Osteoblast (primary cell): ENCODE data around the gene PLEKHA7. TPM values are rescaled to one million over a fixed set of nuclear protein-coding genes. Genes with fewer than 3 reads are reported as not detected.

Experiments
- DNase-seq: peaks from one replicate; pipeline ENCODE4 v3.0.0; 2011; ENCODE audit warnings: low spot score, mixed read lengths; ENCODE audit not compliant: insufficient read length; ENCODE audit errors: missing footprints
- H2AFZ ChIP-seq: 2 replicates; pipeline ENCODE4 v1.6.0; 2011; ENCODE audit warnings: mild to moderate bottlenecking, low read length
- H3K27ac ChIP-seq: 2 replicates; pipeline ENCODE4 v1.5.1; 2011; ENCODE audit warnings: mild to moderate bottlenecking, low read depth, low read length, moderate library complexity
- H3K27me3 ChIP-seq: 2 replicates; pipeline ENCODE4 v1.6.0; 2012; ENCODE audit warnings: mild to moderate bottlenecking, control low read depth, inconsistent platforms, low read length, moderate library complexity; ENCODE audit not compliant: insufficient read depth
- H3K36me3 ChIP-seq: 2 replicates; pipeline ENCODE4 v1.5.1; 2011; ENCODE audit warnings: mild to moderate bottlenecking, low read length, control low read depth, moderate library complexity; ENCODE audit not compliant: insufficient read depth
- H3K4me1 ChIP-seq: 2 replicates; pipeline ENCODE4 v1.5.1; 2011; ENCODE audit warnings: mild to moderate bottlenecking, low read length, control low read depth, moderate library complexity; ENCODE audit not compliant: insufficient read depth
- H3K4me2 ChIP-seq: 2 replicates; pipeline ENCODE4 v1.6.0; 2011; ENCODE audit warnings: mild to moderate bottlenecking, low read length; ENCODE audit not compliant: insufficient read depth
- H3K4me3 ChIP-seq: fragments of 200-600 bp; sonication (generic); 3 replicates; pipeline ENCODE4 v1.5.1; 2012; ENCODE audit warnings: mild to moderate bottlenecking, low read length, inconsistent platforms; ENCODE audit not compliant: insufficient read depth
- H3K79me2 ChIP-seq: 2 replicates; pipeline ENCODE4 v1.6.0; 2012; ENCODE audit warnings: mild to moderate bottlenecking, low read length, control low read depth, inconsistent platforms; ENCODE audit not compliant: insufficient read depth
- H3K9me3 ChIP-seq: 2 replicates; pipeline ENCODE4 v1.5.1; 2011; ENCODE audit warnings: low read depth, low read length, control low read depth
- H4K20me1 ChIP-seq: 2 replicates; pipeline ENCODE4 v1.6.0; 2012; ENCODE audit warnings: mild to moderate bottlenecking, low read length, control low read depth; ENCODE audit not compliant: insufficient read depth
- CTCF ChIP-seq: IDR thresholded peaks from 2 replicates; pipeline ENCODE4 v1.5.1; 2011; ENCODE audit warnings: mild to moderate bottlenecking, low read depth, low read length, moderate library complexity; ENCODE audit errors: extremely low read depth
- total RNA-seq: library from RNA; depleted of rRNA; stranded (reverse); fragments of >200 nt; gene quantifications from 2 replicates; pipeline ENCODE4 v1.2.3, GENCODE V29; 2012

PLEKHA7 gene
- total RNA-seq, 1 donor: 1.1 TPM

GRCh38 chr11:16862726-16863125 lies 151.5 kb downstream of the PLEKHA7 start:
- Histone ChIP-seq H3K4me3 (no peak overlapping the region), H3K4me1 (no peaks in the 10 kb centered on the region), H3K27ac (no peak overlapping the region), H2AFZ (no peak overlapping the region), H3K36me3 (no peaks in the 10 kb centered on the region), H3K4me2 (no peak overlapping the region), H4K20me1 (no peaks in the 10 kb centered on the region), H3K9me3 (no peaks in the 10 kb centered on the region), H3K79me2 (no peaks in the 10 kb centered on the region), H3K27me3 (peaks cover 8% of the 10 kb centered on the region)
- TF ChIP-seq CTCF: no peak
- DNase-seq: no peak

GRCh38 chr11:16861862-16862261 lies 152.4 kb downstream of the PLEKHA7 start:
- Histone ChIP-seq H3K79me2 (no peaks in the 10 kb centered on the region), H2AFZ (no peak overlapping the region), H4K20me1 (no peaks in the 10 kb centered on the region), H3K4me3 (no peak overlapping the region), H3K27ac (no peak overlapping the region), H3K27me3 (peaks cover 8% of the 10 kb centered on the region), H3K9me3 (no peaks in the 10 kb centered on the region), H3K4me2 (no peak overlapping the region), H3K36me3 (no peaks in the 10 kb centered on the region), H3K4me1 (no peaks in the 10 kb centered on the region)
- DNase-seq: no peak
- no peak for TF ChIP-seq CTCF

- Histone ChIP-seq H2AFZ (no peak overlapping the region), H3K9me3 (no peaks in the 10 kb centered on the region), H3K4me2 (no peak overlapping the region), H3K79me2 (no peaks in the 10 kb centered on the region), H3K4me1 (no peaks in the 10 kb centered on the region), H3K36me3 (no peaks in the 10 kb centered on the region), H3K27ac (no peak overlapping the region), H4K20me1 (no peaks in the 10 kb centered on the region), H3K27me3 (peaks cover 8% of the 10 kb centered on the region), H3K4me3 (no peak overlapping the region)
- TF ChIP-seq CTCF: no peak
- DNase-seq: no peak
These were observed 153.6 kb downstream of the PLEKHA7 start for GRCh38 chr11:16860617-16861016.

GRCh38 chr11:16859651-16860050 lies 154.6 kb downstream of the PLEKHA7 start:
- Histone ChIP-seq H3K4me1 (no peaks in the 10 kb centered on the region), H3K4me3 (no peak overlapping the region), H3K27ac (no peak overlapping the region), H3K27me3 (peaks cover 8% of the 10 kb centered on the region), H3K79me2 (no peaks in the 10 kb centered on the region), H3K36me3 (no peaks in the 10 kb centered on the region), H3K9me3 (no peaks in the 10 kb centered on the region), H2AFZ (no peak overlapping the region), H3K4me2 (no peak overlapping the region), H4K20me1 (no peaks in the 10 kb centered on the region)
- DNase-seq: no peak
- TF ChIP-seq CTCF: no peak
